ENCODE measurements around the gene IFT27. TPM values are rescaled to one million over a fixed set of nuclear protein-coding genes. Genes with fewer than 3 reads are reported as not detected.

IFT27 gene
- total RNA-seq, 1 experiment from 2014 or later: 23.2 TPM

DNA sequence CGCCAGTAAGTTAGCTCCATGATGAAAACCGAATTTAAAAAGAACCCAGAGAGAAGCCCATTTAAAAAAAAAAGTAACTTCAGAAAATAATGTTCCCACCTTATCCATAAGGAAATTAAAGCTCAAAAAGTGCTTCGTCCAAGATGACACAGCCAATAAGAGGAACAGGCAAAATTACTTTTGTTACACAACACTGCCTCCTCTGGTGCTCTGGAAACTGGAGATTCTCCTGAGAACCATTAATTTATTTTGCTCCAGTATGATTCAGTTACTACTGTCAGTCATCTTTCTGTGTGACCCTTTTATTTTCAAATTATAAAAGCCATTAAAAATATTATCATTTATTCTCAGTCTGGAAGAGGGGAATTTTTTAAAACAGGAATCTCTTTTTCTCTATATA, 2.0 kb downstream of the IFT27 start:
- Histone ChIP-seq H4K20me1 (ENCODE audit: insufficient read depth) (no peaks in the 10 kb centered on the region), H3K79me2 (ENCODE audit: insufficient read depth, low read length) (no peaks in the 10 kb centered on the region), H3K9me3 (ENCODE audit: control insufficient read depth in 1 of 2, insufficient read depth in 1 of 2, low read depth in 1 of 2, low read length in 2 of 2) (no peaks in the 10 kb centered on the region), H3K4me2 (ENCODE audit: low read length) (no peak overlapping the region), H3K4me3 (replicated peaks in 1 of 2; ENCODE audit: low read depth in 1 of 2, low read length in 2 of 2) (no peak overlapping the region), H3K4me1 (ENCODE audit: control insufficient read depth in 1 of 2, insufficient read depth in 2 of 2, low read length in 2 of 2) (peaks cover 5 to 20% of the 10 kb centered on the region in 2 experiments), H3K9me2 (ENCODE audit: insufficient read depth) (no peaks in the 10 kb centered on the region), H3K27ac (ENCODE audit: low read depth, low read length) (no peak overlapping the region), H3K9ac (ENCODE audit: low read length) (no peak overlapping the region), H3K36me3 (ENCODE audit: control insufficient read depth in 1 of 2, insufficient read depth in 2 of 2, low read length in 2 of 2) (no peaks in the 10 kb centered on the region), H2AFZ (ENCODE audit: low read depth, low read length, poor library complexity, severe bottlenecking) (no peak overlapping the region), H3K27me3 (ENCODE audit: insufficient read depth, low read length) (no peaks in the 10 kb centered on the region)
- no peak for DNase-seq (ENCODE audit: low read depth, low spot score)
- CTCF ChIA-PET: interaction anchor here (0.9 to 2.4 kb wide), 11 partner anchors 10 to 473 kb away, joined by 3 to 18 read pairs (median 4); partner anchors contain the start of gene FOXRED2
- TF ChIP-seq, protein P1, sequence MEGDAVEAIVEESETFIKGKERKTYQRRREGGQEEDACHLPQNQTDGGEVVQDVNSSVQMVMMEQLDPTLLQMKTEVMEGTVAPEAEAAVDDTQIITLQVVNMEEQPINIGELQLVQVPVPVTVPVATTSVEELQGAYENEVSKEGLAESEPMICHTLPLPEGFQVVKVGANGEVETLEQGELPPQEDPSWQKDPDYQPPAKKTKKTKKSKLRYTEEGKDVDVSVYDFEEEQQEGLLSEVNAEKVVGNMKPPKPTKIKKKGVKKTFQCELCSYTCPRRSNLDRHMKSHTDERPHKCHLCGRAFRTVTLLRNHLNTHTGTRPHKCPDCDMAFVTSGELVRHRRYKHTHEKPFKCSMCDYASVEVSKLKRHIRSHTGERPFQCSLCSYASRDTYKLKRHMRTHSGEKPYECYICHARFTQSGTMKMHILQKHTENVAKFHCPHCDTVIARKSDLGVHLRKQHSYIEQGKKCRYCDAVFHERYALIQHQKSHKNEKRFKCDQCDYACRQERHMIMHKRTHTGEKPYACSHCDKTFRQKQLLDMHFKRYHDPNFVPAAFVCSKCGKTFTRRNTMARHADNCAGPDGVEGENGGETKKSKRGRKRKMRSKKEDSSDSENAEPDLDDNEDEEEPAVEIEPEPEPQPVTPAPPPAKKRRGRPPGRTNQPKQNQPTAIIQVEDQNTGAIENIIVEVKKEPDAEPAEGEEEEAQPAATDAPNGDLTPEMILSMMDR (IDR thresholded peaks at IDR 0.05 in 2 of 3, conservative IDR thresholded peaks at IDR 0.05 in 1 of 3; ENCODE audit: borderline replicate concordance in 1 of 3, insufficient read depth in 1 of 3, low read depth in 2 of 3, low read length in 2 of 3): peak; percentile 47 to 63 (median 56); a peak in 5 of 6 replicates
- TF ChIP-seq RAD21 (IDR thresholded peaks at IDR 0.05; ENCODE audit: low read depth): peak; percentile 76
- TF ChIP-seq ZNF274 (IDR thresholded peaks at IDR 0.05; ENCODE audit: low read depth, low read length): no peak
- intact Hi-C loops (cut with micrococcal nuclease): loop anchor here (2.0 kb wide), 1 partner anchor 227 kb away; no protein-coding TSS in a partner anchor
- POLR2A ChIA-PET: interaction anchor here (0.9 to 1.3 kb wide), 4 partner anchors 227 to 263 kb away, joined by 3 to 5 read pairs (median 4); partner anchors contain the start of gene EIF3D
- no TSS peak for BruUV-seq (replicated peaks)
- RAD21 ChIA-PET (ENCODE audit: low non-redundant PET in 1 of 2, low total read pairs in 2 of 2, uncharacterized antibody in 2 of 2, unreplicated experiment in 2 of 2): interaction anchor here in 1 of 2 experiments (1.4 kb wide), 1 partner anchor 227 kb away, joined by 8 read pairs; no protein-coding TSS in a partner anchor
- ATAC-seq: no peak

DNA sequence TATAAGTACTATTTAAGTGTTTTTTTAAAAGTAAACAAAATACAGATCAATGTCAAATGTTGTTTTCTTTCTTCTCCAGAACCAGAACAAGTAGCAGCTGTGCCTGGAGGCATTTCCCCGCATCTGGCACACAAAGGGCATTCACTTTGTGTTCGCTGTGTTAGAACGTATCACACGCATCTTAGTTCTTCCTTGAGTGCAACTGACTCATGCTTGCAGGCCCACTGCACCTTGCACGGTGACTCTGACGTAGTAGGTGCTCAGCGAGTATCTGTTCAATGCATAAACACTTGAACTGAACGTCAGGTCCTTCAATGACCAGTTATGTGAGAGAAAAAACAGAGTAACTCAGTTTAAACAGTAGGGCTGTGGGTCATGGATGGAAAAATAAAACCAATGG, 3.5 kb downstream of the IFT27 start:
- H4K20me1 ChIP-seq (ENCODE audit: insufficient read depth): no peaks in the 10 kb centered on the region
- no peaks in the 10 kb centered on the region for H3K9me2 ChIP-seq (ENCODE audit: insufficient read depth)
- H3K27ac ChIP-seq (ENCODE audit: low read depth, low read length): no peak overlapping the region
- no peak overlapping the region for H3K4me3 ChIP-seq (replicated peaks in 1 of 2; ENCODE audit: low read depth in 1 of 2, low read length in 2 of 2)
- no peaks in the 10 kb centered on the region for H3K36me3 ChIP-seq (ENCODE audit: control insufficient read depth in 1 of 2, insufficient read depth in 2 of 2, low read length in 2 of 2)
- ChIA-PET CTCF (interaction anchor here (1.6 to 1.7 kb wide), 2 partner anchors 8 to 9 kb away, joined by 4 read pairs; no protein-coding TSS in a partner anchor), POLR2A (no interaction called here), RAD21 (ENCODE audit: low non-redundant PET in 1 of 2, low total read pairs in 2 of 2, uncharacterized antibody in 2 of 2, unreplicated experiment in 2 of 2) (no interaction called here)
- H3K4me1 ChIP-seq (ENCODE audit: control insufficient read depth in 1 of 2, insufficient read depth in 2 of 2, low read length in 2 of 2): peaks cover 5 to 20% of the 10 kb centered on the region in 2 experiments
- no peaks in the 10 kb centered on the region for H3K79me2 ChIP-seq (ENCODE audit: insufficient read depth, low read length)
- no peak overlapping the region for H3K9ac ChIP-seq (ENCODE audit: low read length)
- H3K27me3 ChIP-seq (ENCODE audit: insufficient read depth, low read length): no peaks in the 10 kb centered on the region
- ATAC-seq (no peak), DNase-seq (ENCODE audit: low read depth, low spot score) (no peak)
- no peaks in the 10 kb centered on the region for H3K9me3 ChIP-seq (ENCODE audit: control insufficient read depth in 1 of 2, insufficient read depth in 1 of 2, low read depth in 1 of 2, low read length in 2 of 2)
- intact Hi-C loops (cut with micrococcal nuclease): no loop called here
- no peak overlapping the region for H3K4me2 ChIP-seq (ENCODE audit: low read length)
- H2AFZ ChIP-seq (ENCODE audit: low read depth, low read length, poor library complexity, severe bottlenecking): no peak overlapping the region
- no TSS peak for BruUV-seq (replicated peaks)
- TF ChIP-seq CBX3 (IDR thresholded peaks at IDR 0.05; ENCODE audit: low read depth) (no peak), JUND (IDR thresholded peaks at IDR 0.05) (no peak), SP1 (IDR thresholded peaks at IDR 0.05; ENCODE audit: low read depth) (no peak), EZH2 (IDR thresholded peaks at IDR 0.05) (no peak), ZNF274 (IDR thresholded peaks at IDR 0.05; ENCODE audit: low read depth, low read length) (no peak), TCF7L2 (IDR thresholded peaks at IDR 0.05; ENCODE audit: borderline replicate concordance, extremely low read depth, insufficient read depth, insufficient read length) (no peak), ELF1 (IDR thresholded peaks at IDR 0.05; ENCODE audit: borderline replicate concordance, low read depth) (no peak), YY1 (IDR thresholded peaks at IDR 0.05; ENCODE audit: extremely low read depth, insufficient replicate concordance, low read depth, low read length) (no peak)
- TF ChIP-seq, protein P2, sequence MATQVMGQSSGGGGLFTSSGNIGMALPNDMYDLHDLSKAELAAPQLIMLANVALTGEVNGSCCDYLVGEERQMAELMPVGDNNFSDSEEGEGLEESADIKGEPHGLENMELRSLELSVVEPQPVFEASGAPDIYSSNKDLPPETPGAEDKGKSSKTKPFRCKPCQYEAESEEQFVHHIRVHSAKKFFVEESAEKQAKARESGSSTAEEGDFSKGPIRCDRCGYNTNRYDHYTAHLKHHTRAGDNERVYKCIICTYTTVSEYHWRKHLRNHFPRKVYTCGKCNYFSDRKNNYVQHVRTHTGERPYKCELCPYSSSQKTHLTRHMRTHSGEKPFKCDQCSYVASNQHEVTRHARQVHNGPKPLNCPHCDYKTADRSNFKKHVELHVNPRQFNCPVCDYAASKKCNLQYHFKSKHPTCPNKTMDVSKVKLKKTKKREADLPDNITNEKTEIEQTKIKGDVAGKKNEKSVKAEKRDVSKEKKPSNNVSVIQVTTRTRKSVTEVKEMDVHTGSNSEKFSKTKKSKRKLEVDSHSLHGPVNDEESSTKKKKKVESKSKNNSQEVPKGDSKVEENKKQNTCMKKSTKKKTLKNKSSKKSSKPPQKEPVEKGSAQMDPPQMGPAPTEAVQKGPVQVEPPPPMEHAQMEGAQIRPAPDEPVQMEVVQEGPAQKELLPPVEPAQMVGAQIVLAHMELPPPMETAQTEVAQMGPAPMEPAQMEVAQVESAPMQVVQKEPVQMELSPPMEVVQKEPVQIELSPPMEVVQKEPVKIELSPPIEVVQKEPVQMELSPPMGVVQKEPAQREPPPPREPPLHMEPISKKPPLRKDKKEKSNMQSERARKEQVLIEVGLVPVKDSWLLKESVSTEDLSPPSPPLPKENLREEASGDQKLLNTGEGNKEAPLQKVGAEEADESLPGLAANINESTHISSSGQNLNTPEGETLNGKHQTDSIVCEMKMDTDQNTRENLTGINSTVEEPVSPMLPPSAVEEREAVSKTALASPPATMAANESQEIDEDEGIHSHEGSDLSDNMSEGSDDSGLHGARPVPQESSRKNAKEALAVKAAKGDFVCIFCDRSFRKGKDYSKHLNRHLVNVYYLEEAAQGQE (IDR thresholded peaks at IDR 0.05; ENCODE audit: low read depth): no peak
- TF ChIP-seq, protein P3, sequence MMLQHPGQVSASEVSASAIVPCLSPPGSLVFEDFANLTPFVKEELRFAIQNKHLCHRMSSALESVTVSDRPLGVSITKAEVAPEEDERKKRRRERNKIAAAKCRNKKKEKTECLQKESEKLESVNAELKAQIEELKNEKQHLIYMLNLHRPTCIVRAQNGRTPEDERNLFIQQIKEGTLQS (IDR thresholded peaks at IDR 0.05): no peak

All from HCT116 (cell line).